Fibroblast of lung (primary cell): ENCODE data around the gene PBXIP1.

Experiments
- CTCF ChIP-seq, 2 donors: IDR thresholded peaks in 1 of 2; conservative IDR thresholded peaks in 1 of 2; 1 replicate in 1 of 2; 2 replicates in 1 of 2; pipeline ENCODE4 v1.5.1; 2011 to 2012; ENCODE audit warnings: low read length in 2 of 2, control low read depth in 1 of 2, inconsistent platforms in 1 of 2, low read depth in 1 of 2, mild to moderate bottlenecking in 1 of 2
- EZH2 ChIP-seq: IDR thresholded peaks from 2 replicates; pipeline ENCODE4 v1.5.1; 2012; ENCODE audit warnings: low read length, control low read depth, mild to moderate bottlenecking; ENCODE audit errors: missing control alignments

- no peak for TF ChIP-seq CTCF (conservative IDR thresholded peaks at IDR 0.05 in 1 of 2, IDR thresholded peaks at IDR 0.05 in 1 of 2; ENCODE audit: low read depth in 1 of 2, low read length in 2 of 2)
- TF ChIP-seq EZH2: no peak
Measured at GRCh38 chr1:154978360-154978759, 22.5 kb upstream of the PBXIP1 start.
